HCT116 (cell line): ENCODE results near the gene ZAR1L. TPM values are rescaled to one million over a fixed set of nuclear protein-coding genes. Genes with fewer than 3 reads are reported as not detected.

Source experiments
- ATAC-seq: fragments of 200-7000 bp; cut with Tn5 transposase; 2 replicates; pipeline ENCODE4 v1.9.1; 2020; ENCODE audit warnings: mild to moderate bottlenecking, moderate library complexity
- BruUV-seq: library from RNA; stranded (reverse); fragments of 400-500 nt; replicated peaks from 2 replicates; lab custom pipeline; 2021; lab: Mats Ljungman, UMichigan
- CTCF ChIA-PET: fragments of 300-600 bp; sonication (Branson Sonifier 250); formaldehyde crosslinking; loops from one replicate; lab custom pipeline; 2021; ENCODE audit warnings: antibody characterized with exemption; lab: Charles Lee
- POLR2A ChIA-PET: fragments of 300-600, 350-600 bp; sonication (Branson Sonifier 250); formaldehyde crosslinking; loops from one replicate; lab custom pipeline; 2021; ENCODE audit warnings: antibody characterized with exemption; lab: Charles Lee
- RAD21 ChIA-PET, 2 experiments: fragments of 300-600 bp; sonication (Branson Sonifier 250); formaldehyde crosslinking; loops; one replicate each; lab custom pipeline; 2023; ENCODE audit warnings: low total read pairs in 2 of 2; ENCODE audit not compliant: uncharacterized antibody in 2 of 2, unreplicated experiment in 2 of 2, low non-redundant PET in 1 of 2; lab: Charles Lee
- DNase-seq: peaks from one replicate; pipeline ENCODE4 v3.0.0-alpha.2; 2010; ENCODE audit warnings: low read depth, low spot score
- H2AFZ ChIP-seq: fragments of 200-600 bp; shearing (Covaris generic), sonication (generic); 2 replicates; pipeline ENCODE4 v1.6.1; 2017; ENCODE audit warnings: low read depth, mixed run types, mixed read lengths, antibody characterized with exemption, low read length; ENCODE audit not compliant: poor library complexity, severe bottlenecking
- H3K27ac ChIP-seq: 2 replicates; pipeline ENCODE4 v1.5.1; 2012; ENCODE audit warnings: low read depth, low read length
- H3K27me3 ChIP-seq: fragments of 200-600 bp; sonication (generic); 2 replicates; pipeline ENCODE4 v1.6.1; 2016; ENCODE audit warnings: mixed run types, low read length, mixed read lengths; ENCODE audit not compliant: insufficient read depth
- H3K36me3 ChIP-seq, 2 experiments: fragments of 200-500 bp in 1 of 2; fragments of 200-600 bp in 1 of 2; sonication (Bioruptor generic) in 1 of 2; sonication (generic) in 1 of 2; 2 replicates each; pipeline versions ENCODE4 v1.5.1 to v1.6.1; 2014 to 2016; ENCODE audit warnings: low read length in 2 of 2, inconsistent platforms in 1 of 2, mixed read lengths in 1 of 2, mixed run types in 1 of 2; ENCODE audit not compliant: insufficient read depth in 2 of 2, control insufficient read depth in 1 of 2
- H3K4me1 ChIP-seq, 2 experiments: fragments of 200-600 bp in 1 of 2; sonication (generic) in 1 of 2; 2 replicates each; pipeline versions ENCODE4 v1.5.1 to v1.6.1; 2012 to 2017; ENCODE audit warnings: low read length in 2 of 2, inconsistent platforms in 1 of 2, mild to moderate bottlenecking in 1 of 2, mixed read lengths in 1 of 2, mixed run types in 1 of 2, moderate library complexity in 1 of 2; ENCODE audit not compliant: insufficient read depth in 2 of 2, control insufficient read depth in 1 of 2
- H3K4me2 ChIP-seq: fragments of 200-600 bp; sonication (generic); 2 replicates; pipeline ENCODE4 v1.6.1; 2017; ENCODE audit warnings: mixed run types, low read length, mixed read lengths
- H3K4me3 ChIP-seq, 2 experiments: fragments of 200-600 bp in 1 of 2; sonication (generic) in 1 of 2; replicated peaks in 1 of 2; 2 replicates each; pipeline ENCODE4 v1.5.1; 2011 to 2016; ENCODE audit warnings: low read length in 2 of 2, control low read depth in 1 of 2, low read depth in 1 of 2, mild to moderate bottlenecking in 1 of 2, mixed read lengths in 1 of 2, mixed run types in 1 of 2
- H3K79me2 ChIP-seq: fragments of 200-600 bp; sonication (generic); 2 replicates; pipeline ENCODE4 v1.6.1; 2017; ENCODE audit warnings: mild to moderate bottlenecking, mixed run types, low read length, moderate library complexity, mixed read lengths; ENCODE audit not compliant: insufficient read depth
- H3K9ac ChIP-seq: fragments of 200-600 bp; sonication (generic); 2 replicates; pipeline ENCODE4 v1.6.1; 2016; ENCODE audit warnings: low read length, mixed read lengths
- H3K9me2 ChIP-seq: fragments of 200-600 bp; sonication (generic), shearing (Covaris generic); 2 replicates; pipeline ENCODE4 v1.6.1; 2017; ENCODE audit warnings: mixed run types, mild to moderate bottlenecking, moderate library complexity; ENCODE audit not compliant: insufficient read depth
- H3K9me3 ChIP-seq, 2 experiments: fragments of 200-500 bp in 1 of 2; fragments of 200-600 bp in 1 of 2; sonication (Bioruptor generic) in 1 of 2; sonication (generic) in 1 of 2; 2 replicates each; pipeline ENCODE4 v1.6.1; 2014 to 2017; ENCODE audit warnings: low read length in 2 of 2, mixed read lengths in 2 of 2, inconsistent platforms in 1 of 2, low read depth in 1 of 2, mild to moderate bottlenecking in 1 of 2, mixed run types in 1 of 2, moderate library complexity in 1 of 2; ENCODE audit not compliant: control insufficient read depth in 1 of 2, insufficient read depth in 1 of 2
- H4K20me1 ChIP-seq: fragments of 200-600 bp; sonication (generic), shearing (Covaris generic); 2 replicates; pipeline ENCODE4 v1.6.1; 2017; ENCODE audit warnings: mixed run types, mild to moderate bottlenecking, moderate library complexity; ENCODE audit not compliant: insufficient read depth
- CBX3 ChIP-seq: IDR thresholded peaks from 2 replicates; pipeline ENCODE4 v1.6.1; 2012; ENCODE audit warnings: low read depth
- ELF1 ChIP-seq: IDR thresholded peaks from 2 replicates; pipeline ENCODE4 v1.6.1; 2012; ENCODE audit warnings: low read depth, borderline replicate concordance
- EZH2 ChIP-seq: fragments of 200-600 bp; sonication (generic); IDR thresholded peaks from 2 replicates; pipeline ENCODE4 v1.6.1; 2017; ENCODE audit warnings: antibody characterized with exemption, mixed run types
- EZH2phosphoT487 ChIP-seq: fragments of 200-600 bp; IDR thresholded peaks from 2 replicates; pipeline ENCODE4 v1.6.1; 2018; ENCODE audit warnings: antibody characterized with exemption, borderline replicate concordance
- FOSL1 ChIP-seq: IDR thresholded peaks from 2 replicates; pipeline ENCODE4 v1.6.1; 2012; ENCODE audit warnings: low read depth
- JUND ChIP-seq: IDR thresholded peaks from 2 replicates; pipeline ENCODE4 v1.6.1; 2012
- POLR2A ChIP-seq: IDR thresholded peaks from 2 replicates; pipeline ENCODE4 v1.7.0; 2011; ENCODE audit warnings: borderline replicate concordance; ENCODE audit not compliant: insufficient read depth, insufficient read length; ENCODE audit errors: extremely low read depth
- POLR2AphosphoS5 ChIP-seq: IDR thresholded peaks from 2 replicates; pipeline ENCODE4 v1.6.1; 2011; ENCODE audit warnings: mild to moderate bottlenecking, low read depth, low read length, moderate library complexity
- RAD21 ChIP-seq: IDR thresholded peaks from 2 replicates; pipeline ENCODE4 v1.6.1; 2012; ENCODE audit warnings: low read depth, mild to moderate bottlenecking
- SP1 ChIP-seq: IDR thresholded peaks from 2 replicates; pipeline ENCODE4 v1.6.1; 2012; ENCODE audit warnings: low read depth
- ZBTB33 ChIP-seq: IDR thresholded peaks from 2 replicates; pipeline ENCODE4 v1.6.1; 2011; ENCODE audit warnings: mild to moderate bottlenecking, low read length, moderate library complexity; ENCODE audit not compliant: insufficient replicate concordance; ENCODE audit errors: extremely low read depth
- ZNF274 ChIP-seq: fragments of 200-500 bp; sonication (Bioruptor generic); IDR thresholded peaks from 2 replicates; pipeline ENCODE4 v1.6.1; 2014; ENCODE audit warnings: mild to moderate bottlenecking, low read depth, low read length, inconsistent platforms
- intact Hi-C: fragments of 100-400 bp; cut with micrococcal nuclease; formaldehyde crosslinking; loops from 2 replicates; pipeline ENCODE4 v1.10.0; 2022
- total RNA-seq: library from RNA; stranded (reverse); gene quantifications from one replicate; pipeline ENCODE4 v1.2.1, GENCODE V29; 2021; ENCODE audit not compliant: unreplicated experiment
- TF ChIP-seq, protein P1 (sequence below): IDR thresholded peaks from 2 replicates; pipeline ENCODE4 v1.6.1; 2012
- TF ChIP-seq, protein P2 (sequence below), 3 experiments: fragments of 200-600 bp in 1 of 3; sonication (generic) in 1 of 3; IDR thresholded peaks in 2 of 3; conservative IDR thresholded peaks in 1 of 3; 2 replicates each; pipeline ENCODE4 v1.5.1; 2012 to 2017; ENCODE audit warnings: low read depth in 2 of 3, low read length in 2 of 3, antibody characterized with exemption in 1 of 3, borderline replicate concordance in 1 of 3, control low read depth in 1 of 3, mild to moderate bottlenecking in 1 of 3, mixed read lengths in 1 of 3, mixed run types in 1 of 3, moderate library complexity in 1 of 3; ENCODE audit not compliant: insufficient read depth in 1 of 3
- TF ChIP-seq, protein P3 (sequence below): IDR thresholded peaks from 2 replicates; pipeline ENCODE4 v1.6.1; 2012

Gene ZAR1L
- total RNA-seq, 1 experiment from 2014 or later, result 0.15 TPM

- ChIA-PET POLR2A (no interaction called here), CTCF (no interaction called here)
- no peak for DNase-seq
- H3K9me3 ChIP-seq, result no peaks in the 10 kb centered on the region
- H2AFZ ChIP-seq, result no peak overlapping the region
- H3K79me2 ChIP-seq, result 0 out of 2 replicates have a peak, but pooled peaks cover 4% of the 10 kb centered on the region
- intact Hi-C loops, result no loop called here
- H3K9ac ChIP-seq, result no peak overlapping the region
- no peak for TF ChIP-seq POLR2A
- TF ChIP-seq SP1, result no peak
- TF ChIP-seq, protein P1, sequence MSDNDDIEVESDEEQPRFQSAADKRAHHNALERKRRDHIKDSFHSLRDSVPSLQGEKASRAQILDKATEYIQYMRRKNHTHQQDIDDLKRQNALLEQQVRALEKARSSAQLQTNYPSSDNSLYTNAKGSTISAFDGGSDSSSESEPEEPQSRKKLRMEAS, result no peak
- no peak for TF ChIP-seq EZH2
- no peak for TF ChIP-seq CBX3
- no peak for TF ChIP-seq POLR2AphosphoS5
- TF ChIP-seq JUND, result no peak
- TF ChIP-seq, protein P2, sequence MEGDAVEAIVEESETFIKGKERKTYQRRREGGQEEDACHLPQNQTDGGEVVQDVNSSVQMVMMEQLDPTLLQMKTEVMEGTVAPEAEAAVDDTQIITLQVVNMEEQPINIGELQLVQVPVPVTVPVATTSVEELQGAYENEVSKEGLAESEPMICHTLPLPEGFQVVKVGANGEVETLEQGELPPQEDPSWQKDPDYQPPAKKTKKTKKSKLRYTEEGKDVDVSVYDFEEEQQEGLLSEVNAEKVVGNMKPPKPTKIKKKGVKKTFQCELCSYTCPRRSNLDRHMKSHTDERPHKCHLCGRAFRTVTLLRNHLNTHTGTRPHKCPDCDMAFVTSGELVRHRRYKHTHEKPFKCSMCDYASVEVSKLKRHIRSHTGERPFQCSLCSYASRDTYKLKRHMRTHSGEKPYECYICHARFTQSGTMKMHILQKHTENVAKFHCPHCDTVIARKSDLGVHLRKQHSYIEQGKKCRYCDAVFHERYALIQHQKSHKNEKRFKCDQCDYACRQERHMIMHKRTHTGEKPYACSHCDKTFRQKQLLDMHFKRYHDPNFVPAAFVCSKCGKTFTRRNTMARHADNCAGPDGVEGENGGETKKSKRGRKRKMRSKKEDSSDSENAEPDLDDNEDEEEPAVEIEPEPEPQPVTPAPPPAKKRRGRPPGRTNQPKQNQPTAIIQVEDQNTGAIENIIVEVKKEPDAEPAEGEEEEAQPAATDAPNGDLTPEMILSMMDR (IDR thresholded peaks at IDR 0.05 in 2 of 3, conservative IDR thresholded peaks at IDR 0.05 in 1 of 3; ENCODE audit: borderline replicate concordance in 1 of 3, insufficient read depth in 1 of 3, low read depth in 2 of 3, low read length in 2 of 3), result no peak
- TF ChIP-seq RAD21, result no peak
- TF ChIP-seq, all 23 proteins: peak for 0
- Histone ChIP-seq H3K9me2 (no peaks in the 10 kb centered on the region), H3K4me3 (no peak overlapping the region), H3K4me2 (no peak overlapping the region), H3K27me3 (no peaks in the 10 kb centered on the region), H3K4me1 (no peaks in the 10 kb centered on the region), H3K36me3 (peaks cover 0 to 9% of the 10 kb centered on the region in 2 experiments; a peak in 3 of 4 replicates), H3K27ac (no peak overlapping the region), H4K20me1 (no peaks in the 10 kb centered on the region)
- no TSS peak for BruUV-seq
- RAD21 ChIA-PET, result no interaction called here
- no peak for ATAC-seq
Observed at GRCh38 chr13:32347651-32348050, 32.5 kb upstream of the ZAR1L start.

- BruUV-seq, result no TSS peak
- TF ChIP-seq ZBTB33 (no peak), POLR2AphosphoS5 (no peak), EZH2phosphoT487 (no peak), RAD21 (no peak), ZNF274 (no peak), FOSL1 (no peak), ELF1 (no peak)
- TF ChIP-seq, protein P3, sequence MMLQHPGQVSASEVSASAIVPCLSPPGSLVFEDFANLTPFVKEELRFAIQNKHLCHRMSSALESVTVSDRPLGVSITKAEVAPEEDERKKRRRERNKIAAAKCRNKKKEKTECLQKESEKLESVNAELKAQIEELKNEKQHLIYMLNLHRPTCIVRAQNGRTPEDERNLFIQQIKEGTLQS, result no peak
Observed at GRCh38 chr13:32340914-32341313, 25.8 kb upstream of the ZAR1L start.

More at GRCh38 chr13:32340914-32341313, 25.8 kb upstream of the ZAR1L start:
- Histone ChIP-seq H3K9ac (no peak overlapping the region), H3K36me3 (peaks cover 4 to 7% of the 10 kb centered on the region in 2 experiments; a peak in 2 of 4 replicates), H3K79me2 (0 out of 2 replicates have a peak, but pooled peaks cover 4% of the 10 kb centered on the region), H2AFZ (no peak overlapping the region), H3K27me3 (no peaks in the 10 kb centered on the region), H3K4me2 (no peak overlapping the region), H3K27ac (no peak overlapping the region), H4K20me1 (no peaks in the 10 kb centered on the region), H3K9me3 (no peaks in the 10 kb centered on the region), H3K4me3 (no peak overlapping the region), H3K4me1 (no peaks in the 10 kb centered on the region), H3K9me2 (no peaks in the 10 kb centered on the region)
- ATAC-seq, result no peak
- RAD21 ChIA-PET, result no interaction called here
- intact Hi-C loops, result no loop called here
- DNase-seq, result no peak
- CTCF ChIA-PET, result no interaction called here
- POLR2A ChIA-PET, result no interaction called here
